H9 (cell line): ENCODE results near the gene SHCBP1. TPM values are rescaled to one million over a fixed set of nuclear protein-coding genes. Genes with fewer than 3 reads are reported as not detected.

ENCODE experiments used
- DNase-seq: peaks from one replicate; pipeline ENCODE4 v3.0.0-alpha.2; 2017
- H2AFZ ChIP-seq: one replicate; pipeline ENCODE4 v1.6.1; 2013; ENCODE audit warnings: mild to moderate bottlenecking, low read length, control low read depth, moderate library complexity
- H2AK5ac ChIP-seq: 2 replicates; pipeline ENCODE4 v1.6.1; 2013; ENCODE audit warnings: low read length, control low read depth, mixed read lengths; ENCODE audit not compliant: insufficient read length
- H2BK120ac ChIP-seq: one replicate; pipeline ENCODE4 v1.6.1; 2013; ENCODE audit warnings: low read depth, mild to moderate bottlenecking, low read length, control low read depth, inconsistent platforms; ENCODE audit not compliant: poor library complexity, severe bottlenecking
- H2BK12ac ChIP-seq: 2 replicates; pipeline ENCODE4 v1.6.1; 2013; ENCODE audit warnings: low read length, control low read depth, mixed read lengths, low read depth; ENCODE audit not compliant: insufficient read length
- H2BK15ac ChIP-seq: 2 replicates; pipeline ENCODE4 v1.6.1; 2013; ENCODE audit warnings: low read depth, low read length, control low read depth
- H2BK20ac ChIP-seq: one replicate; pipeline ENCODE4 v1.6.1; 2013; ENCODE audit warnings: low read depth, mild to moderate bottlenecking, low read length, control low read depth, inconsistent platforms; ENCODE audit not compliant: poor library complexity, severe bottlenecking
- H2BK5ac ChIP-seq: 2 replicates; pipeline ENCODE4 v1.6.1; 2013; ENCODE audit warnings: low read length, control low read depth, mixed read lengths; ENCODE audit not compliant: insufficient read length
- H3K14ac ChIP-seq: 2 replicates; pipeline ENCODE4 v1.6.1; 2013; ENCODE audit warnings: low read length, control low read depth; ENCODE audit not compliant: insufficient read depth
- H3K18ac ChIP-seq: 2 replicates; pipeline ENCODE4 v1.6.1; 2013; ENCODE audit warnings: low read depth, mild to moderate bottlenecking, mixed read lengths, low read length, control low read depth; ENCODE audit not compliant: insufficient read length
- H3K23ac ChIP-seq: 2 replicates; pipeline ENCODE4 v1.6.1; 2013; ENCODE audit warnings: low read length, control low read depth, mixed read lengths, low read depth; ENCODE audit not compliant: insufficient read length
- H3K23me2 ChIP-seq: 2 replicates; pipeline ENCODE4 v1.6.1; 2013; ENCODE audit warnings: low read depth, mild to moderate bottlenecking, mixed read lengths, low read length, control low read depth; ENCODE audit not compliant: insufficient read length, poor library complexity, severe bottlenecking
- H3K27ac ChIP-seq: 2 replicates; pipeline ENCODE4 v1.5.1; 2013; ENCODE audit warnings: low read length, control low read depth, mixed read lengths, low read depth; ENCODE audit not compliant: insufficient read length
- H3K27me3 ChIP-seq: 2 replicates; pipeline ENCODE4 v1.6.1; 2013; ENCODE audit warnings: low read length, control low read depth, inconsistent platforms; ENCODE audit not compliant: insufficient read depth
- H3K4ac ChIP-seq: 2 replicates; pipeline ENCODE4 v1.6.1; 2013; ENCODE audit warnings: low read depth, mild to moderate bottlenecking, control low read depth, inconsistent platforms, low read length, moderate library complexity
- H3K4me1 ChIP-seq: 2 replicates; pipeline ENCODE4 v1.6.1; 2013; ENCODE audit warnings: low read length, control low read depth, inconsistent platforms; ENCODE audit not compliant: insufficient read depth
- H3K4me2 ChIP-seq: 2 replicates; pipeline ENCODE4 v1.6.1; 2013; ENCODE audit warnings: low read length, control low read depth, mixed read lengths; ENCODE audit not compliant: insufficient read length, insufficient read depth
- H3K56ac ChIP-seq: 2 replicates; pipeline ENCODE4 v1.6.1; 2013; ENCODE audit warnings: low read depth, mild to moderate bottlenecking, mixed read lengths, low read length, control low read depth; ENCODE audit not compliant: insufficient read length
- H3K79me1 ChIP-seq: 2 replicates; pipeline ENCODE4 v1.6.1; 2013; ENCODE audit warnings: low read depth, mild to moderate bottlenecking, moderate library complexity, low read length, control low read depth, inconsistent platforms; ENCODE audit not compliant: insufficient read depth, poor library complexity, severe bottlenecking
- H3K79me2 ChIP-seq: 2 replicates; pipeline ENCODE4 v1.6.1; 2013; ENCODE audit warnings: low read length, control low read depth, inconsistent platforms; ENCODE audit not compliant: insufficient read depth
- H3K9ac ChIP-seq: 2 replicates; pipeline ENCODE4 v1.6.1; 2013; ENCODE audit warnings: low read length, control low read depth, mixed read lengths; ENCODE audit not compliant: insufficient read length; ENCODE audit errors: extremely low read depth
- H3K9me3 ChIP-seq: one replicate; pipeline ENCODE4 v1.6.1; 2013; ENCODE audit warnings: low read depth, low read length, inconsistent platforms; ENCODE audit not compliant: control insufficient read depth
- H3T11ph ChIP-seq: one replicate; pipeline ENCODE4 v1.6.1; 2013; ENCODE audit warnings: mild to moderate bottlenecking, low read length, control low read depth, inconsistent platforms
- H4K20me1 ChIP-seq: one replicate; pipeline ENCODE4 v1.6.1; 2013; ENCODE audit not compliant: control insufficient read depth, insufficient read length, insufficient read depth
- H4K5ac ChIP-seq: 2 replicates; pipeline ENCODE4 v1.6.1; 2013; ENCODE audit warnings: low read depth, mild to moderate bottlenecking, mixed read lengths, low read length, control low read depth; ENCODE audit not compliant: insufficient read length
- H4K8ac ChIP-seq: replicated peaks from 2 replicates; pipeline ENCODE4 v1.6.1; 2013; ENCODE audit warnings: low read length, control low read depth, mixed read lengths, low read depth; ENCODE audit not compliant: insufficient read length
- H4K91ac ChIP-seq: 2 replicates; pipeline ENCODE4 v1.6.1; 2013; ENCODE audit warnings: low read depth, mild to moderate bottlenecking, moderate library complexity, mixed read lengths, low read length, control low read depth; ENCODE audit not compliant: insufficient read length
- H3K27ac Mint-ChIP-seq, 3 experiments: 2 replicates in 2 of 3; 3 replicates in 1 of 3; pipeline ENCODE4 v1.8.0; 2020 to 2021; ENCODE audit warnings: mixed read lengths in 3 of 3, mild to moderate bottlenecking in 1 of 3, moderate library complexity in 1 of 3
- H3K27me3 Mint-ChIP-seq: 2 replicates; pipeline ENCODE4 v1.8.0; 2021; ENCODE audit warnings: low read depth, mild to moderate bottlenecking, moderate library complexity, mixed read lengths
- H3K36me3 Mint-ChIP-seq, 3 experiments: 2 replicates in 2 of 3; 3 replicates in 1 of 3; pipeline ENCODE4 v1.8.0; 2020 to 2021; ENCODE audit warnings: low read depth in 3 of 3, mixed read lengths in 3 of 3; ENCODE audit not compliant: insufficient read depth in 1 of 3
- H3K4me1 Mint-ChIP-seq, 2 experiments: 2 replicates each; pipeline ENCODE4 v1.8.0; 2020; ENCODE audit warnings: mixed read lengths in 2 of 2
- H3K4me3 Mint-ChIP-seq, 2 experiments: 2 replicates in 1 of 2; 3 replicates in 1 of 2; pipeline ENCODE4 v1.8.0; 2020 to 2021; ENCODE audit warnings: mild to moderate bottlenecking in 2 of 2, mixed read lengths in 2 of 2, moderate library complexity in 1 of 2
- H3K9me3 Mint-ChIP-seq, 2 experiments: 2 replicates in 1 of 2; 3 replicates in 1 of 2; pipeline ENCODE4 v1.8.0; 2020; ENCODE audit warnings: mild to moderate bottlenecking in 2 of 2, mixed read lengths in 2 of 2, moderate library complexity in 1 of 2
- CTCF ChIP-seq: fragments of 200-600 bp; sonication (generic); conservative IDR thresholded peaks from 3 replicates; pipeline ENCODE4 v1.8.0; 2021; ENCODE audit warnings: antibody characterized with exemption, mild to moderate bottlenecking
- WGBS: extraction: QIAGEN DNeasy Blood & Tissue Kit; methylation state at CpG from one replicate; pipeline ENCODE4 v1.1.7; 2013; ENCODE audit warnings: missing lambda C conversion rate, low lambda C conversion rate, mixed read lengths; ENCODE audit not compliant: insufficient read length; ENCODE audit errors: extremely low coverage; 5-methylcytosine and 5-hydroxymethylcytosine counted together
- total RNA-seq: library from RNA; stranded (reverse); gene quantifications from 2 replicates; pipeline ENCODE4 v1.2.1, GENCODE V29; 2021

Gene SHCBP1
- total RNA-seq, 1 experiment from 2014 or later: 16.6 TPM

- Histone ChIP-seq H4K5ac (no peak overlapping the region), H3K4ac (no peak overlapping the region), H3K4me2 (no peak overlapping the region), H3K9ac (no peak overlapping the region), H3K56ac (no peak overlapping the region), H3K79me2 (no peaks in the 10 kb centered on the region), H3K27ac (no peak overlapping the region), H3K27me3 (no peaks in the 10 kb centered on the region), H2AFZ (no peak overlapping the region), H3K23ac (no peak overlapping the region), H3K14ac (no peak overlapping the region), H3K9me3 (no peaks in the 10 kb centered on the region), H2AK5ac (no peak overlapping the region), H2BK12ac (no peak overlapping the region), H2BK5ac (no peak overlapping the region), H4K20me1 (no peaks in the 10 kb centered on the region), H2BK120ac (no peak overlapping the region), H4K91ac (no peak overlapping the region), H3K23me2 (no peaks in the 10 kb centered on the region), H4K8ac (no peak overlapping the region), H3K79me1 (no peaks in the 10 kb centered on the region), H3K18ac (no peak overlapping the region), H3K4me1 (no peaks in the 10 kb centered on the region), H2BK20ac (no peak overlapping the region), H2BK15ac (no peak overlapping the region), H3T11ph (no peak overlapping the region)
- no CpG with 5 or more reads among the region's 1 CpG for WGBS
- H3K9me3 Mint-ChIP-seq: 0 out of 5 replicates have a peak, but pooled peaks cover 0 to 3% of the 10 kb centered on the region in 2 experiments
- DNase-seq: no peak
- no peak overlapping the region for H3K27ac Mint-ChIP-seq
- peaks cover 21 to 49% (median 40%) of the 10 kb centered on the region in 3 experiments for H3K36me3 Mint-ChIP-seq
- H3K4me3 Mint-ChIP-seq: no peak overlapping the region
- TF ChIP-seq CTCF: no peak
- H3K4me1 Mint-ChIP-seq: no peaks in the 10 kb centered on the region
- H3K27me3 Mint-ChIP-seq: no peaks in the 10 kb centered on the region
Measured at GRCh38 chr16:46658925-46659324, 37.7 kb upstream of the SHCBP1 start.
